HG03439 (cell line): Measurements from ENCODE around the gene SNRPA.

ENCODE experiments used
- ATAC-seq: cut with Tn5 transposase; IDR thresholded peaks from one replicate; pipeline ENCODE4 v1.9.1; 2021; ENCODE audit warnings: mild to moderate bottlenecking, moderate library complexity; ENCODE audit not compliant: unreplicated experiment

SNRPA gene

DNA sequence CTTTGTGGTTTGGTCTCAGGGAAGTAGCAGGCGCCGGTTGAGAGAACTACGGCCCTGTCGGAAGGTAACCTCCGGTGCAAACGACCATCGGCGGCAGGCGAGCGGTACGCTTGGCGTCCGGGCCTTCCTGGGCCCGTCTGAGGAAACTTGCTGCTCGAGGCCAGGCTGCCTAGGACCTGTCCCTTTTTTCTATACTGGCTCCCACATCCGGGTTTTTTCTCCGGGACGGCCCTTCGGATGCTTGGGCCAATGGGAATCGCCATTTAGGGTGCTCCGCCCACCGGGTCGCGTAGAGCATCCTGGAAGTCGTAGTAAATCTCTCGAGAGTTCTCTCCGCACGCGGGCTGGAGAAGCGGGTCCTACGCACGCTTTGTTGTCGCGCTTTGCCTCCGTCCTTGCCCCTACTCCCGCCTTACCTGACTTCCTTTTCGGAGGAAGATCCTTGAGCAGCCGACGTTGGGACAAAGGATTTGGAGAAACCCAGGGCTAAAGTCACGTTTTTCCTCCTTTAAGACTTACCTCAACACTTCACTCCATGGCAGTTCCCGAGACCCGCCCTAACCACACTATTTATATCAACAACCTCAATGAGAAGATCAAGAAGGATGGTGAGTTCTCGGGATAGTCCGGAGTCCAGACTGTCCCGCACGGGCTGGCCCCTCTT lies at the start of gene SNRPA:
TSS of gene SNRPA (plus strand) at position 330 of the 664 bp plus-strand sequence. CDS start at position 536, 206 bp downstream.
- ATAC-seq: peak; percentile 56

DNA sequence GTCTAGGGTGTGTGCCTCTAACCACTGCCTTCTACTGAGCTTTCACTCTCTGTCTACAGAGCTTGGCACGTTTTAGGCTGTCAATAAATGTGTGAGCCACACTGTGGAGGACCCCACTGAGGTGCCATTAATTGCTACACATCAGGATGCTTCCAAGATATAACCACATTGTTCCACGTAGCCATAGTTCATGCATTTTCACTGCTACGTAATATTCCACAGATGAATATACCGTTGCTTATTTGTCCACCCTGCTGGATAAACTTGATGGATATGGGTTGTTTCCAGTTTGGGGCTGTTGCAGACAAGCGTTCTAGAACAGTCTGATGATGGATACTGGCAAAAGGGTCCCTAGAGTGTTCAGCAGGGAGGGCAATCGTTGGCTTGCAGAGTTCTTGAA lies 49.2 kb upstream of the SNRPA start:
- ATAC-seq: no peak

DNA sequence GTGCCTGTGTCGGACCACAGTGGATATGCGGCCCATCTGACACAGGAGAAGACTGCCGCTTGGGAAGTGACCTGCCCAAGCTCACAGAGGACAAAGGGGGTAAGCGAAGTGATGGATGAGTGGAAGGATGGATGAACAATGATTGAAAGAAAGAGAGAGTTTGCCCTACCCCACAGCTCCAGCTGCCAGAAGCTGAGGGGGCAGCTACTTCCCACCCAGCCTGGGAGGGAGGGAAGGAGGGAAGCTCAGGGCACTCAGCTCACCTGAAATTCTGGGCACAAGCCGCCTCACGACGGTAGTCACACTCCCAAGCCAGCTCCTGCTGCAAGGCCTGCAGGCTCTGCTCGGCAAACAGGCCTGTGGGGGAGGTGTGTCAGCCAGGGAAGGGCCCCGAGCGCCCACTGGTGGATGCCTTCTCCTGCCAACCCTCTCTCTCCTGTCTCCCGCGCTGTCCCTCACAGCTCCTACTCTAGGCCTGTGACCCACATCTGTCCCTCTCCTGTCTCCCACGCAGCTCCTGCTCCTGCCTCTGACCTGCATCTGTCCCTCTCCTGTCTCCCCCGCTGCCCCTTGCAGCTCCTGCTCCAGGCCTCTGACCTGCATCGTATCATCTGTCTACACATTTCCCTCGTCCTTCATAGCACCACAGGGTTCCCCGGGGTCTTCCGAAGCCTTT lies 48.5 kb upstream of the SNRPA start:
- ATAC-seq: no peak

GRCh38 chr19:40703029-40703755 lies 47.8 kb upstream of the SNRPA start:
- no peak for ATAC-seq

- no peak for ATAC-seq
Measured at GRCh38 chr19:40704491-40705361, 46.3 kb upstream of the SNRPA start.

DNA sequence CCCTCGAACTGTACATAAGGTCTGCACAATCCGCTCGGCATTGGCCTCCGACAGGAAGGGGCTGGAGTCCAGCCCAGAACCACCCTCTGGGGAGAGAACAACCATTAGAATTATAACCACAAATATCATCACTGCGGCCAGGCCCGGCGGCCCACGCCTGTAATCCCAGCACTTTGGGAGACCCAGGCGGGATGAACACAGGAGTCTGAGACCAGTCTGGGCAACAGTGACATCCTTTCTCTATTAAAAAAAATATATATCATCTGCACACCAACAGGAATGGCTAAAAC lies 45.7 kb upstream of the SNRPA start:
- ATAC-seq: no peak

GRCh38 chr19:40705950-40706619 lies 44.9 kb upstream of the SNRPA start:
- no peak for ATAC-seq

GRCh38 chr19:40707615-40708014 lies 43.4 kb upstream of the SNRPA start:
- ATAC-seq: no peak

DNA sequence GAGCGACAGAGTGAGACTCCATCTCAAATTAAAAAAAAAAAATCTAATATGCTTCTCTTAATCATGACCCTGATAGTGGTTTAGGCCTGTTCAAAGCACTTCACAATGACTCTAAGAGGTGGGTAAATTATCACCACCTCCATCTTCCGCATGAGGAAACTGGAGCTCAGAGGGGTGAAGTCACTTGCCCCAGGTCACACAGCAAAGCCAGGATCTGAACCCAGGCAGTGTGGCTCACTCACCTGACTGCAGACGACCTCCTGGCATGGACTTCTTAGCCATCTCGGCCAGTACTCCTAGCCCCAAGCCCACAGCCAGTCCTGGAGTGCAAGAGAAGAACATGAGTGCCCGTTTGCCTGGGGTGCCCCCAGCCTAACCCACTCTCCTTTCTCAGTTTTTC lies 41.2 kb upstream of the SNRPA start:
- no peak for ATAC-seq

DNA sequence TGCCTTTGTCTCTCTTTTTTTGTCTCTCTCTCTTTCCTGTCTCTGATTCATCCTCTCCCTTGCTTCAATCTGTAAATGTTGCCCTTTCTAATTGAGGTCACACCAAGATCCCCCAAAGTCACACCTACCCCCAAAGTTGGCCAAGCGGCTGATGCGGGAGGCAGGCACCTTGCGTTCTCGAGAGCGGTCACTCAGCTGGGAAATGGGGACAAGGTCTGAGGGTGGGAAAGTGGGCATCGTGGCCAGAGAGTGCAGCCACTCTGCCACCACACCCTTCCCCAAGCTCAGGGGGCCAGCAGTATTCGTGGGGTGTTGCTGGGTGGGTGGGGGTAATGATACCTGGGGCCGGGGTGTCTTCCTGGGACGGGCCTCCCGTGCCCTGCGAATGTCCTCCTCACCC lies 37.1 kb upstream of the SNRPA start:
- ATAC-seq: no peak

DNA sequence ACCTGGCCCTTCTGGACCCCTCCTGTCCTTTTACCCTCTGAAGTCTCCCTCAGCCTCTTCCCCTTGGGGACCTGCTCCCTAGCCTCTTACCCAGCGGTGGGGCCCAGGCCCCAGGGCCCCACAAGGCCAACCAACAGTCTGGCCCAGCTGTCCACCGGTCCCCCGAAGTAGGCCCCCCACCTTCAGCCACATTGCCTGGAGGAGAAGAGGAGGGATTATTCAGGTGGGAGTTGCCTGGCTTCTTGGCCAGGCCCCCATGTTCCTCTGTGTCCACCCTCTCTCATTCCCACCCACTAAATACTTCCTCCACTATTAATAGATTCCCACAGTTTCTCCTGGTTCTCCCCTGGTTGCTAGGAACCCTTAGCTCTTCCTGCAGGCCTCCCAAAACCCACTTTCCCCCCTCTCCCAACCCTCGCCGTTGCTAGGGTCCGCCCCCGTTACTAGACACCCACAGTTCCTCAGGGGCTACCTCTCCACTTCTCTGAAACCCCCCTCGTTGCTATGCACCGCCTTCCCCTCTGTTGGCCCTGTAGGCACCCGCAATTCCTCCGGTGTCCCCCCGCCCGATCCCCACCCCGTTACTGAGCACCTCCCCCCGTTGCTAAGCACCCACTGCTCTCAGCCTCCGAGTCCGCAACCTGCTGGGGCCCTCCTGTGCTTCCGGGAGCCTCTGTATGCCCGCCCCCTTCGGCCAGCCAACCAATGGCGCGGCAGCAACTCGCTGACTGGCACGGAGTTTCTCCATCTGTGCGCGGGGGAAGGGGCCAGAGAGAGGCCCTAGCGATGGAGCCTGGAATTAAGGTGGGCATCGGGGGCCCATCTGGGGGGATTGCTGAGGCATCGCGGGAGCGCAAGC lies 36.3 kb upstream of the SNRPA start:
- ATAC-seq: peak; percentile 50

DNA sequence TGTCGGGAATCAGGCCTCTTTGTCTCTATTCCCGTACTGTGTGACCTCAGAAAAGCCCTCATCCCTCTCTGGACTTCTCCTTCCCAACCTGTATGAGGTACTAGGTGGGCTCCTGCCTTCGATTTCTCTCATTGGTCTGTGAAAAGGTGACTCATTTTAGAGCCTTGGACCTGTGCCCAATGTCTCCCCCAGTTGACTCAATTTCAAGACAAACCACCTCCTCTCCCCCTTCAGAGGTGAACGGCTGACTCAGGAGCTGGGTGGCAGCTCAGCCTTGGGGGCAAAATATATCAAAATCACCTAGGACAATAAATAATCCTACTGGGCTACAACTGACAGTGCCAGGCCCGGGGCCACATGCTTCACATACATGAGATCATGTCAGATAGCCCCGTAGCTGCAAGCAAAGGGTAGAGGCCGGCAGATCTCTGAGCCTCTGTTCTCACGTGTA lies 34.9 kb upstream of the SNRPA start:
- ATAC-seq: no peak

- peak; percentile 67 for ATAC-seq
Measured at GRCh38 chr19:40716482-40717324, 34.3 kb upstream of the SNRPA start, which contains the start of the genes COQ8B and ITPKC. COQ8B (minus strand) TSS chr19:40716886; CDS start chr19:40714632, 2,254 bp downstream. ITPKC (plus strand) TSS chr19:40717112; CDS start chr19:40717136, 24 bp downstream.

- ATAC-seq: no peak
Measured at GRCh38 chr19:40717325-40717879, 33.6 kb upstream of the SNRPA start.

DNA sequence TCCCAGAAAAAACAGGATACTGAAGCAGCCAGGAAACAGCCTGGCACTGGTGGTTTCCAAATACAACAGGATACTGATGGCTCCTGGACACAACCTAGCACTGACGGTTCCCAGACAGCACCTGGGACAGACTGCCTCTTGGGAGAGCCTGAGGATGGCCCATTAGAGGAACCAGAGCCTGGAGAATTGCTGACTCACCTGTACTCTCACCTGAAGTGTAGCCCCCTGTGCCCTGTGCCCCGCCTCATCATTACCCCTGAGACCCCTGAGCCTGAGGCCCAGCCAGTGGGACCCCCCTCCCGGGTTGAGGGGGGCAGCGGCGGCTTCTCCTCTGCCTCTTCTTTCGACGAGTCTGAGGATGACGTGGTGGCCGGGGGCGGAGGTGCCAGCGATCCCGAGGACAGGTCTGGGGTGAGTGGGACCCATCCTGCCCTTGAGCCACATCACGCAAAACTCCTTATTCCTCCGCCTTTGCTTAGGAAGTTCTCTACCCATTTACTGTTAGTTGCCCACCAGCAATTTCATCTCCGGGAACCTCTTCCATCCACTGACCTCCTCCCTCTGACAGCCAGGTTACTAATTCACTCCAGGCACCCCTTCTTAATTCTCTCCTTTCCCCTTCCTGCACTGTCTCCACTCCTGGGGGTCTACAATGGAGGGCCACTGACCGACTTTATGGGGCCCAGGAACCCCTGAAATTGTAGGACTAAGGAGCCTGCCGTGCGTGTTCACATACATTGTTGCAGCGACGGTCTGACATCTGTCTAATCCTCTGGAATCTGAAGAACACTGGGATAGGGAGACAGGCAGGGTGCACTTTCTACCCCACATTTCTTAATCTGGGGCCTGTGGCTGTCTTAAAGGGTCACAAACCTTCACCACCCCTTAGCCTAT lies 32.9 kb upstream of the SNRPA start:
- ATAC-seq: no peak

GRCh38 chr19:40718774-40719391 lies 32.1 kb upstream of the SNRPA start:
- ATAC-seq: no peak

DNA sequence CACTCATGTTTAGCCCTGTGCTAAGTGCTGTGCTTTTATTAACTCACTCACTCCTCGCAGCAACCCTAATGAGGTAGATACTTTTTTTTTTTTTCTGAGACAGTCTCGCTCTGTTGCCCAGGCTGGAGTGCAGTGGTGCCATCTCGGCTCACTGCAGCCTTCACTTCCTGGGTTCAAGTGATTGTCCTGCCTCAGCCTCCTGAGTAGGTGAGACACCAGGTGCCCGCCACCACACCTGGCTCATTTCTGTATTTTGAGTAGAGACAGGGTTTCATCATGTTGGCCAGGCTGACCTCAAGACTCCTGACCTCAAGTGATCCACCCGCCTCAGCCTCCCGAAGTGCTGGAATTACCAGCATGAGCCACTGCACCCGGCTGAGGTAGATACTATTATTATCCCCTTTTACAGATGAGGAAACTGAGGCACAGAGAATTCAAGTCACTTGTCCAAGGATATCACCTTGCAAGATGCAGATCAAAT lies 31.5 kb upstream of the SNRPA start:
- no peak for ATAC-seq
